AG04450 (cell line): Measurements from ENCODE around the gene PCDH10. TPM values are rescaled to one million over a fixed set of nuclear protein-coding genes. Genes with fewer than 3 reads are reported as not detected.

ENCODE experiments used
- CTCF ChIA-PET: fragments of 300-600, 350-600 bp; formaldehyde crosslinking; extraction: SDS; loops from one replicate; lab custom pipeline; 2022; ENCODE audit warnings: antibody characterized with exemption, inconsistent platforms; lab: Charles Lee
- POLR2A ChIA-PET: fragments of 350-600 bp; formaldehyde crosslinking; extraction: SDS; loops from one replicate; lab custom pipeline; 2021; ENCODE audit warnings: antibody characterized with exemption, inconsistent platforms; lab: Yijun Ruan, JAX
- DNase-seq: peaks from one replicate; pipeline ENCODE4 v3.0.0-alpha.2; 2011; ENCODE audit warnings: low read depth, low spot score
- H3K27ac ChIP-seq: one replicate; pipeline ENCODE4 v1.5.1; 2012; ENCODE audit warnings: low read depth, low read length, control low read depth
- H3K27me3 ChIP-seq: one replicate; pipeline ENCODE4 v1.6.0; 2012; ENCODE audit warnings: low read length; ENCODE audit not compliant: control insufficient read depth, insufficient read depth
- H3K4me3 ChIP-seq: 2 replicates; pipeline ENCODE4 v1.5.1; 2011; ENCODE audit warnings: mild to moderate bottlenecking, low read depth, low read length, control low read depth
- H3K9me3 ChIP-seq: 2 replicates; pipeline ENCODE4 v1.5.1; 2012; ENCODE audit warnings: low read length; ENCODE audit not compliant: control insufficient read depth, insufficient read depth
- polyA minus RNA-seq: library from RNA; depleted of rRNA, polyadenylated mRNA; stranded (reverse); fragments of >200 nt; gene quantifications from 2 replicates; pipeline ENCODE4 v1.2.3, GENCODE V29; 2011; rRNA and poly(A)+ RNA removed
- polyA plus RNA-seq: library from polyadenylated mRNA; depleted of rRNA; stranded (reverse); fragments of >200 nt; gene quantifications from 2 replicates; pipeline ENCODE4 v1.2.3, GENCODE V29; 2011; rRNA removed
- TF ChIP-seq, protein P1 (sequence below): IDR thresholded peaks from 2 replicates; pipeline ENCODE4 v1.5.1; 2011; ENCODE audit warnings: low read depth, low read length, control low read depth, inconsistent platforms

Gene PCDH10, protein sequence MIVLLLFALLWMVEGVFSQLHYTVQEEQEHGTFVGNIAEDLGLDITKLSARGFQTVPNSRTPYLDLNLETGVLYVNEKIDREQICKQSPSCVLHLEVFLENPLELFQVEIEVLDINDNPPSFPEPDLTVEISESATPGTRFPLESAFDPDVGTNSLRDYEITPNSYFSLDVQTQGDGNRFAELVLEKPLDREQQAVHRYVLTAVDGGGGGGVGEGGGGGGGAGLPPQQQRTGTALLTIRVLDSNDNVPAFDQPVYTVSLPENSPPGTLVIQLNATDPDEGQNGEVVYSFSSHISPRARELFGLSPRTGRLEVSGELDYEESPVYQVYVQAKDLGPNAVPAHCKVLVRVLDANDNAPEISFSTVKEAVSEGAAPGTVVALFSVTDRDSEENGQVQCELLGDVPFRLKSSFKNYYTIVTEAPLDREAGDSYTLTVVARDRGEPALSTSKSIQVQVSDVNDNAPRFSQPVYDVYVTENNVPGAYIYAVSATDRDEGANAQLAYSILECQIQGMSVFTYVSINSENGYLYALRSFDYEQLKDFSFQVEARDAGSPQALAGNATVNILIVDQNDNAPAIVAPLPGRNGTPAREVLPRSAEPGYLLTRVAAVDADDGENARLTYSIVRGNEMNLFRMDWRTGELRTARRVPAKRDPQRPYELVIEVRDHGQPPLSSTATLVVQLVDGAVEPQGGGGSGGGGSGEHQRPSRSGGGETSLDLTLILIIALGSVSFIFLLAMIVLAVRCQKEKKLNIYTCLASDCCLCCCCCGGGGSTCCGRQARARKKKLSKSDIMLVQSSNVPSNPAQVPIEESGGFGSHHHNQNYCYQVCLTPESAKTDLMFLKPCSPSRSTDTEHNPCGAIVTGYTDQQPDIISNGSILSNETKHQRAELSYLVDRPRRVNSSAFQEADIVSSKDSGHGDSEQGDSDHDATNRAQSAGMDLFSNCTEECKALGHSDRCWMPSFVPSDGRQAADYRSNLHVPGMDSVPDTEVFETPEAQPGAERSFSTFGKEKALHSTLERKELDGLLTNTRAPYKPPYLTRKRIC
- 0.36 and 0.37 TPM in 2 replicates for polyA plus RNA-seq
- polyA minus RNA-seq = 0.60 and 0.65 TPM in 2 replicates

DNA sequence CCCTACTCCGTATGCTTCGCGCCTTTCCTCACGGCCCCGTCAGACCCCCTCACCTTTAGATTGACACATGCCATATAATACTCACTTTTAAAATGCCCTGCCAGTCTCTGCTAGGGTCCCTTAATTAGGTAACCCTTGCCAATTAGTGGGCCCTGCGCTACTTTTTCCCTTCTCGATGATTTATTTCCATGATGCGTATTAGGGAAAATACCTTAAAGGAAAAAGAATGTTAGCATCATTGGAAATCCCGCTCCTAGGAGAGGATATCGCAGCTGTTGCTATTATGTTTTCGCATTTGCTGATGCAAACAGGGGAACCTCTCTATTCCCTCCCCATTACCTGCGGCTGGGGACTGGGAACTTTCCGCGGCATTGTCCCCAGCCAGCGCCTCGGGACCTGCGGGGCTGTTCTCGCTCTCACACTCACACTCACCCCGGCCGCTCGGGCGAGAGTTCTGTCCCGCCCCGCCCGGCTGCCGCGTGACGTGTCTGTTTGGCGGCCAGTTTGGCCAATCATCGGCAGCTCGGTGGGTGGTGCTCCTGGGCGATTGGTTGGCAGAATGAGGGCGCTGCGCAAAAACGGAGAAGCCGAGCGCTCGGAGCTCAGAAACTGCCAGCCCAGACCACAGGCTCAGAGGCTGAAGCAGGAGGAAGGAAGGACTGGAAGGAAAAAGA lies at the start of gene PCDH10:
PCDH10 (plus strand) TSS at position 605 of the 674 bp plus-strand sequence. CDS start 847 bp downstream, outside the sequence.
- Histone ChIP-seq H3K27ac (no peak within 1 kb of the TSS), H3K4me3 (peak within 1 kb of the TSS; percentile 69), H3K27me3 (peaks cover 51% of the 10 kb centered on the region), H3K9me3 (peaks cover 3% of the 10 kb centered on the region; the same call in 1 of the 2 replicates)
- DNase-seq = peak; percentile 87
- TF ChIP-seq, protein P1, sequence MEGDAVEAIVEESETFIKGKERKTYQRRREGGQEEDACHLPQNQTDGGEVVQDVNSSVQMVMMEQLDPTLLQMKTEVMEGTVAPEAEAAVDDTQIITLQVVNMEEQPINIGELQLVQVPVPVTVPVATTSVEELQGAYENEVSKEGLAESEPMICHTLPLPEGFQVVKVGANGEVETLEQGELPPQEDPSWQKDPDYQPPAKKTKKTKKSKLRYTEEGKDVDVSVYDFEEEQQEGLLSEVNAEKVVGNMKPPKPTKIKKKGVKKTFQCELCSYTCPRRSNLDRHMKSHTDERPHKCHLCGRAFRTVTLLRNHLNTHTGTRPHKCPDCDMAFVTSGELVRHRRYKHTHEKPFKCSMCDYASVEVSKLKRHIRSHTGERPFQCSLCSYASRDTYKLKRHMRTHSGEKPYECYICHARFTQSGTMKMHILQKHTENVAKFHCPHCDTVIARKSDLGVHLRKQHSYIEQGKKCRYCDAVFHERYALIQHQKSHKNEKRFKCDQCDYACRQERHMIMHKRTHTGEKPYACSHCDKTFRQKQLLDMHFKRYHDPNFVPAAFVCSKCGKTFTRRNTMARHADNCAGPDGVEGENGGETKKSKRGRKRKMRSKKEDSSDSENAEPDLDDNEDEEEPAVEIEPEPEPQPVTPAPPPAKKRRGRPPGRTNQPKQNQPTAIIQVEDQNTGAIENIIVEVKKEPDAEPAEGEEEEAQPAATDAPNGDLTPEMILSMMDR = no peak
- ChIA-PET POLR2A (no interaction called here), CTCF (interaction anchor here (1.1 kb wide), 1 partner anchor 16 kb away, joined by 4 read pairs; no protein-coding TSS in a partner anchor)

DNA sequence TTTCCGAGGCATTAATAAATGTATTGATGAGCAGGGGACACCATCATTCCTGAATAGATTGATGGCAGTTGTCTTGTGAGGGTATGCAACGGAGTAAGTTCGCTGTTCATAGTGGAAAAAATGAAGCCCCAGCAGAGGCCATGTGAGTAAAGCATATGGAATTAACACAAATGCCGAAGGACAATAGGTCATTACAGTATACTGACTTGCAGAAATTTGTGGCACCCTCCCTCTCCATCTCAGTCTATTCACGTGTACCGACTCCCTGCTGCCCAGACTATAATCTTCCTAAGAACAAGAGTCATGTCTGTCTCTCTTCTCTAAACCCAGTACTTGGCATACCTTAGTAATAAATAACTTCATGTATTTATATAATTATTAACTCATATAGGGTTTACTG lies 47.1 kb upstream of the PCDH10 start:
- no peak for DNase-seq
- Histone ChIP-seq H3K27me3 (no peaks in the 10 kb centered on the region), H3K9me3 (no peaks in the 10 kb centered on the region), H3K27ac (no peak overlapping the region), H3K4me3 (no peak overlapping the region)
- CTCF ChIA-PET = no interaction called here
- POLR2A ChIA-PET = no interaction called here
- TF ChIP-seq, protein P1 = no peak

DNA sequence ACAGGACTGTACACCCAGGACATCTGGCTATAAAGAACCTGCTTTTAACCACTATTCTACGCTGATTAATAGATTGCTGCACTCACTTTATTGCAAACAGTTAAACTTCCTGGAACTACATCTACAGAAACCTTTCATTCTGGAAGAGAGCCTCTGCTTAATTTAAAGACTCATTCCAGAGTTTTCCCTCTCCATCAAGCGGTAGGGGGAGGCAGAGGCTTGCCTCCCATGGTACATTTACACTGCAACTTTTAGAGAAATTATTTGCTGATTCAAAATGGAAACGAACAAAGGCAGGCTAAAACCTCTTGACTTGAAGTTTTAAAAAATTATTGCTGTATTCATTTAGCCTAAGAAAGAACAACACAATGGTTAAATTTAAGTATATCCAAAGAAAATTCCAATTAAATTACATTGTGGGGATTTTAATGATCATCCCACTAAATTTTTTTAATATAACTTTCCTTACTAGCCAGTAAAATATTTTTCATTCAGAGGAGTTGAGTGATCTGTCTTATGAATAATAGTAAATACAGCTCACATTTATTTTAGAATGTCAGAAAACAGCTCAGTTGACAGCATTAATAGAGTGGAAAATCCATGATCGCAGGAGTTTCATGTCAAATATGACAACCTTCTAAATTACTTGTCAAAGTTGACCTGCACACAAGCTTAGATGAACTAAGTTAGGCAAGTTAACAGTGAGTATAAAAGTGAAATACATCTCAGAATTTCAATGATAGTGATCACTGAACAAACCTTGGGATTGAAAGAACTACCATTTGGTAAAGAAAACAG lies 46.3 kb upstream of the PCDH10 start:
- ChIA-PET POLR2A (no interaction called here), CTCF (no interaction called here)
- Histone ChIP-seq H3K27me3 (no peaks in the 10 kb centered on the region), H3K27ac (no peak overlapping the region), H3K9me3 (no peaks in the 10 kb centered on the region), H3K4me3 (no peak overlapping the region)
- TF ChIP-seq, protein P1 = no peak
- no peak for DNase-seq

- Histone ChIP-seq H3K27me3 (no peaks in the 10 kb centered on the region), H3K27ac (no peak overlapping the region), H3K9me3 (no peaks in the 10 kb centered on the region), H3K4me3 (no peak overlapping the region)
- CTCF ChIA-PET = no interaction called here
- no peak for DNase-seq
- TF ChIP-seq, protein P1 = no peak
- POLR2A ChIA-PET = no interaction called here
Measured at GRCh38 chr4:133112641-133113040, 36.5 kb upstream of the PCDH10 start.
